SK-N-MC (cell line): ENCODE measurements around the gene TOX2.

Source experiments
- EZH2 ChIP-seq: fragments of 200-600 bp; sonication (generic); IDR thresholded peaks from one replicate; pipeline ENCODE4 v1.6.1; 2017; ENCODE audit warnings: antibody characterized with exemption
- POLR2AphosphoS5 ChIP-seq: IDR thresholded peaks from 2 replicates; pipeline ENCODE4 v1.6.1; 2012; ENCODE audit warnings: mild to moderate bottlenecking, low read depth, low read length, borderline replicate concordance

DNA sequence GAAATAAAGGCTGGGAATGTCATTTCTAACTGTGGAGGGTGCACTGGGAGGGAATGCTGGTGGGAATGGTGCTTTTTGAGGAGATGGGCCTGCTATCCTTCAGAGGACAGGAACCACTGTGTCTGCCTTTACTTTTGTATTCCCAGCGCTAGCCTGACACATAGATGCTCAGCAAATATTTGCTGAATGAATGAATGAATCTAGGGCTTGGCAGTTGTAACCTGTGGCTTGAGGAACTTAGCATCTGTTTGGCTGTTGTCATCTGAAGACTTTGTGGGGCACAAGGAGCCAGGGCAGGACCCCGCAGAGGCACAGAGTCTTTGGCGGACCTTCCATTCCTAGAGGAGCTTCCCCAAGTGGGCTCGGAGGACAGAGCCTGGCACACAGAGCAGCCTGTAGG, 6.1 kb downstream of the TOX2 start:
- TF ChIP-seq POLR2AphosphoS5, result no peak
- TF ChIP-seq EZH2, result no peak
